Liver (tissue), 9 donors: ENCODE data around the gene CDH4. TPM values are rescaled to one million over a fixed set of nuclear protein-coding genes. Genes with fewer than 3 reads are reported as not detected.

Source experiments
- DNase-seq: peaks from one replicate; pipeline ENCODE4 v3.0.0-alpha.2; 2017; ENCODE audit warnings: low spot score
- H3K27ac ChIP-seq, 2 donors: one replicate each; pipeline ENCODE4 v1.7.0; 2013; ENCODE audit warnings: inconsistent platforms in 2 of 2, low read length in 2 of 2, control low read depth in 1 of 2, low read depth in 1 of 2, mild to moderate bottlenecking in 1 of 2
- H3K27me3 ChIP-seq, 4 donors: one replicate each; pipeline versions ENCODE4 v1.6.1 to v1.7.0; 2013; ENCODE audit warnings: low read length in 3 of 4, inconsistent platforms in 1 of 4, mild to moderate bottlenecking in 1 of 4, moderate library complexity in 1 of 4; ENCODE audit not compliant: control insufficient read depth in 4 of 4, insufficient read depth in 4 of 4
- H3K36me3 ChIP-seq, 4 donors: one replicate each; pipeline versions ENCODE4 v1.6.1 to v1.7.0; 2013; ENCODE audit warnings: low read length in 3 of 4, mild to moderate bottlenecking in 3 of 4, low read depth in 1 of 4, moderate library complexity in 1 of 4; ENCODE audit not compliant: control insufficient read depth in 4 of 4, insufficient read depth in 3 of 4
- H3K4me1 ChIP-seq, 4 donors: one replicate each; pipeline versions ENCODE4 v1.6.1 to v1.7.0; 2013; ENCODE audit warnings: low read length in 3 of 4, mild to moderate bottlenecking in 3 of 4, moderate library complexity in 1 of 4; ENCODE audit not compliant: control insufficient read depth in 4 of 4, insufficient read depth in 4 of 4
- H3K4me3 ChIP-seq, 3 donors: one replicate each; pipeline versions ENCODE4 v1.6.1 to v1.7.0; 2013; ENCODE audit warnings: low read length in 3 of 3, control low read depth in 1 of 3, low read depth in 1 of 3, mild to moderate bottlenecking in 1 of 3
- H3K9ac ChIP-seq, 2 donors: one replicate each; pipeline ENCODE4 v1.7.0; 2013; ENCODE audit warnings: low read length in 2 of 2, mild to moderate bottlenecking in 2 of 2, moderate library complexity in 2 of 2, control low read depth in 1 of 2, low read depth in 1 of 2
- H3K9me3 ChIP-seq, 4 donors: one replicate each; pipeline versions ENCODE4 v1.6.1 to v1.7.0; 2013; ENCODE audit warnings: low read length in 3 of 4; ENCODE audit not compliant: control insufficient read depth in 4 of 4
- ATF3 ChIP-seq: IDR thresholded peaks from 2 replicates; pipeline ENCODE4 v1.6.1; 2016; ENCODE audit warnings: antibody characterized with exemption
- CTCF ChIP-seq: fragments of 150-350 bp; IDR thresholded peaks from 2 replicates; pipeline ENCODE4 v1.5.1; 2017; ENCODE audit warnings: improper control_type of control experiment, low read depth, low read length; ENCODE audit not compliant: missing input control
- FOXA1 ChIP-seq: IDR thresholded peaks from 2 replicates; pipeline ENCODE4 v1.6.1; 2016; ENCODE audit warnings: antibody characterized with exemption
- FOXA2 ChIP-seq: IDR thresholded peaks from 2 replicates; pipeline ENCODE4 v1.6.1; 2016; ENCODE audit warnings: antibody characterized with exemption
- GABPA ChIP-seq, 2 donors: IDR thresholded peaks in 1 of 2; conservative IDR thresholded peaks in 1 of 2; 2 replicates each; pipeline ENCODE4 v1.6.1; 2016; ENCODE audit warnings: antibody characterized with exemption in 2 of 2, mild to moderate bottlenecking in 1 of 2, moderate library complexity in 1 of 2
- HNF4A ChIP-seq, 2 donors: conservative IDR thresholded peaks; 2 replicates each; pipeline ENCODE4 v1.6.1; 2016; ENCODE audit warnings: antibody characterized with exemption in 2 of 2, mild to moderate bottlenecking in 2 of 2
- HNF4G ChIP-seq: IDR thresholded peaks from 2 replicates; pipeline ENCODE4 v1.6.1; 2016; ENCODE audit warnings: antibody characterized with exemption
- JUND ChIP-seq, 2 donors: IDR thresholded peaks; 2 replicates each; pipeline ENCODE4 v1.6.1; 2016; ENCODE audit warnings: antibody characterized with exemption in 2 of 2
- NR2F2 ChIP-seq: IDR thresholded peaks from 2 replicates; pipeline ENCODE4 v1.6.1; 2016; ENCODE audit warnings: antibody characterized with exemption
- RAD21 ChIP-seq, 2 donors: IDR thresholded peaks; 2 replicates each; pipeline ENCODE4 v1.6.1; 2016; ENCODE audit warnings: antibody characterized with exemption in 2 of 2, mild to moderate bottlenecking in 2 of 2
- REST ChIP-seq: IDR thresholded peaks from 2 replicates; pipeline ENCODE4 v1.6.1; 2016; ENCODE audit warnings: antibody characterized with exemption, mild to moderate bottlenecking
- RXRA ChIP-seq, 2 donors: IDR thresholded peaks; 2 replicates each; pipeline ENCODE4 v1.6.1; 2017 to 2018; ENCODE audit warnings: antibody characterized with exemption in 2 of 2, mild to moderate bottlenecking in 1 of 2
- SP1 ChIP-seq: IDR thresholded peaks from 2 replicates; pipeline ENCODE4 v1.6.1; 2018; ENCODE audit warnings: antibody characterized with exemption, mild to moderate bottlenecking
- TAF1 ChIP-seq: conservative IDR thresholded peaks from 2 replicates; pipeline ENCODE4 v1.6.1; 2016; ENCODE audit warnings: antibody characterized with exemption, mild to moderate bottlenecking
- YY1 ChIP-seq: IDR thresholded peaks from 2 replicates; pipeline ENCODE4 v1.6.1; 2016; ENCODE audit warnings: antibody characterized with exemption, mild to moderate bottlenecking
- ZBTB33 ChIP-seq: IDR thresholded peaks from 2 replicates; pipeline ENCODE4 v1.6.1; 2016; ENCODE audit warnings: antibody characterized with exemption
- WGBS: extraction: QIAGEN DNeasy Blood & Tissue Kit; methylation state at CpG from one replicate; pipeline ENCODE4 v1.1.7; 2013; 5-methylcytosine and 5-hydroxymethylcytosine counted together
- polyA plus RNA-seq, 2 donors: library from polyadenylated mRNA; stranded (reverse) in 1 of 2; unstranded in 1 of 2; fragments of 200-250 nt in 1 of 2; fragments of >200 nt in 1 of 2; fragmentation: Nextera tagmentation in 1 of 2; extraction: Ambion mirVana in 1 of 2; gene quantifications; one replicate each; pipeline versions ENCODE4 v1.2.1 to v1.2.3, GENCODE V29; 2013 to 2015
- total RNA-seq, 2 donors: library from RNA; depleted of rRNA; stranded (reverse); fragments of >200 nt; gene quantifications; one replicate each; pipeline ENCODE4 v1.2.3, GENCODE V29; 2014
- donor health status: healthy.
- donor health status: healthy.
- donor health status: healthy.
- donor health status: healthy.
- donor health status: healthy.

CDH4 gene
- total and polyA plus RNA-seq, 4 donors, result 0.03 to 0.25 (median 0.19) TPM; not detected in 1

- no peak for TF ChIP-seq SP1
- no peak for TF ChIP-seq FOXA1
- TF ChIP-seq TAF1, result no peak
- no peak for TF ChIP-seq REST
- TF ChIP-seq JUND (IDR thresholded peaks at IDR 0.05), result no peak
- TF ChIP-seq ATF3, result no peak
- no peak for TF ChIP-seq NR2F2
- TF ChIP-seq FOXA2, result no peak
- no peak for TF ChIP-seq RAD21 (IDR thresholded peaks at IDR 0.05)
- no peak for TF ChIP-seq ZBTB33
- TF ChIP-seq GABPA (IDR thresholded peaks at IDR 0.05 in 1 of 2, conservative IDR thresholded peaks at IDR 0.05 in 1 of 2), result no peak
- Histone ChIP-seq H3K9ac (no peak overlapping the region), H3K9me3 (peaks cover 0 to 5% (median 4%) of the 10 kb centered on the region in 4 donors), H3K4me1 (no peaks in the 10 kb centered on the region), H3K4me3 (no peak overlapping the region), H3K36me3 (no peaks in the 10 kb centered on the region), H3K27ac (no peak overlapping the region), H3K27me3 (no peaks in the 10 kb centered on the region)
- DNase-seq, result no peak
- 83% methylated on average over 9 of the region's 9 CpGs for WGBS
Measured at GRCh38 chr20:61909028-61909427, 657.0 kb downstream of the CDH4 start.

GRCh38 chr20:61909821-61910220 lies 657.8 kb downstream of the CDH4 start:
- no peaks in the 10 kb centered on the region for H3K27me3 ChIP-seq
- no peak overlapping the region for H3K27ac ChIP-seq
- 84% methylated on average over 14 of the region's 14 CpGs for WGBS
- H3K4me3 ChIP-seq, result no peak overlapping the region
- DNase-seq, result no peak
- peaks cover 0 to 5% (median 4%) of the 10 kb centered on the region in 4 donors for H3K9me3 ChIP-seq
- no peak for TF ChIP-seq ZBTB33
- no peak for TF ChIP-seq SP1
- no peak for TF ChIP-seq HNF4A (conservative IDR thresholded peaks at IDR 0.05)
- TF ChIP-seq REST, result no peak
- TF ChIP-seq NR2F2, result no peak
- TF ChIP-seq JUND (IDR thresholded peaks at IDR 0.05), result no peak
- no peak for TF ChIP-seq YY1
- no peak for TF ChIP-seq RXRA (IDR thresholded peaks at IDR 0.05)
- TF ChIP-seq HNF4G, result no peak
- TF ChIP-seq GABPA (IDR thresholded peaks at IDR 0.05 in 1 of 2, conservative IDR thresholded peaks at IDR 0.05 in 1 of 2), result no peak
- no peak for TF ChIP-seq ATF3
- TF ChIP-seq TAF1, result no peak
- no peak for TF ChIP-seq CTCF
- TF ChIP-seq RAD21 (IDR thresholded peaks at IDR 0.05), result no peak
- TF ChIP-seq FOXA2, result no peak
- no peak overlapping the region for H3K9ac ChIP-seq
- H3K36me3 ChIP-seq, result no peaks in the 10 kb centered on the region
- H3K4me1 ChIP-seq, result no peaks in the 10 kb centered on the region
